Measurements from ENCODE around the gene SPIN1.

Gene SPIN1

DNA sequence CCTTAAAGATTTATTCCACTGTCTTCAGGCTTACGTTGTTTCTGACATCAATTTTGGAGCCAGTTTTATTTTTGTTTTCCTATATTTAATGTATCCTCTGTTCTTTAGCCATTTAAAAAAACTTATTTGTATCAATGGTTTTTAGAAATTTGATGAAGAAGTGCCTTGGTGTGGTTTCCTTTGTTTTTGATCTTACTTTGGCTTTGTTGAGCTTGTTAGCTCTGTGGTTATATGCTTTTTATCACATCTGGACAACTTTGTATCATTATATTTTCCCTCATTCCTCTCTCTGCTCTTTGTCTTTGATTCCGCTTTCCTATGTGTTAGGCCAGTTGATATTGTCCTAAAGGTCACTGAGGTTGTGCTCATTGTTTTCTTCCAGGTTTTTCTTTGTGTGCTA lies 58.5 kb downstream of the SPIN1 start:
- TF ChIP-seq, protein P1, sequence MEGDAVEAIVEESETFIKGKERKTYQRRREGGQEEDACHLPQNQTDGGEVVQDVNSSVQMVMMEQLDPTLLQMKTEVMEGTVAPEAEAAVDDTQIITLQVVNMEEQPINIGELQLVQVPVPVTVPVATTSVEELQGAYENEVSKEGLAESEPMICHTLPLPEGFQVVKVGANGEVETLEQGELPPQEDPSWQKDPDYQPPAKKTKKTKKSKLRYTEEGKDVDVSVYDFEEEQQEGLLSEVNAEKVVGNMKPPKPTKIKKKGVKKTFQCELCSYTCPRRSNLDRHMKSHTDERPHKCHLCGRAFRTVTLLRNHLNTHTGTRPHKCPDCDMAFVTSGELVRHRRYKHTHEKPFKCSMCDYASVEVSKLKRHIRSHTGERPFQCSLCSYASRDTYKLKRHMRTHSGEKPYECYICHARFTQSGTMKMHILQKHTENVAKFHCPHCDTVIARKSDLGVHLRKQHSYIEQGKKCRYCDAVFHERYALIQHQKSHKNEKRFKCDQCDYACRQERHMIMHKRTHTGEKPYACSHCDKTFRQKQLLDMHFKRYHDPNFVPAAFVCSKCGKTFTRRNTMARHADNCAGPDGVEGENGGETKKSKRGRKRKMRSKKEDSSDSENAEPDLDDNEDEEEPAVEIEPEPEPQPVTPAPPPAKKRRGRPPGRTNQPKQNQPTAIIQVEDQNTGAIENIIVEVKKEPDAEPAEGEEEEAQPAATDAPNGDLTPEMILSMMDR (IDR thresholded peaks at IDR 0.05): no peak

DNA sequence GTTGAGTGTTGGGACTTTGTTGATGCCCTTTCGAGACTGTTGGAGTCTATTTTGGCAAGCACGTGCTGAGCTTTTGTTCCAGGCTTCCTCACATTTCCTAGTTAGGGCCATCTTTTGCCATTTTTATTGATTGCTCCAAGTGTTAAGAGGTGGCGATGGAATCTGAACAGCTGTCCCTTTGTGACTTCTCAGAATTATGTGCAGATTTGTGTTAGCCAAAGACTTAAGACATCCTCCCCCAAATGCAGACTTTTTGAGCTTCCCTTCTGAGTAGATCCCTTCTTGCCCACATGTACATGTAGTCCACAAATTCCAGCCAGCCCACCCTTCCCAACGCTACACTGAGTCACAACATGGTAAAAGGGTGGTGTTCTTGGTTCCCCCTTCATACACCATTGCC lies 59.2 kb downstream of the SPIN1 start:
- TF ChIP-seq, protein P1 (IDR thresholded peaks at IDR 0.05): no peak

DNA sequence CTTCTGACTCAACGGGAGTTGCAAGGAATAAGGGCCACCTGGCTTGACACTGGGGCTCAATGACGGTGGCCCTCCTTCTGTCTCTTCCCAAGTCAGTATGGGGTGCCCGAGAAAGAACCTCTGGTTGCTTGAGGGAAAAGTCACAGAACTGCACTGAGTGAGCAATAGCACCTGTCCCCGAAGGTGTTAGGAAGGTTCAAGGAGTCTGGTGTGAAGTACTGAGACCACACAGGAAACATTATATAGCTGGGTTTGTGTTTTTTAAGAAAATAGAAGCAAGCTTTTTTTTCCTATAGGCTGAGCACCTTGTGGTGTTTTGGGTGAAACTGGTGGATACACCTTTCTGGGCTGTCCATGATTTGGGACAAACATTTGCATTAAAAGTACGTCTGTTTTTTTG lies 62.9 kb downstream of the SPIN1 start:
- TF ChIP-seq, protein P1 (IDR thresholded peaks at IDR 0.05): no peak

DNA sequence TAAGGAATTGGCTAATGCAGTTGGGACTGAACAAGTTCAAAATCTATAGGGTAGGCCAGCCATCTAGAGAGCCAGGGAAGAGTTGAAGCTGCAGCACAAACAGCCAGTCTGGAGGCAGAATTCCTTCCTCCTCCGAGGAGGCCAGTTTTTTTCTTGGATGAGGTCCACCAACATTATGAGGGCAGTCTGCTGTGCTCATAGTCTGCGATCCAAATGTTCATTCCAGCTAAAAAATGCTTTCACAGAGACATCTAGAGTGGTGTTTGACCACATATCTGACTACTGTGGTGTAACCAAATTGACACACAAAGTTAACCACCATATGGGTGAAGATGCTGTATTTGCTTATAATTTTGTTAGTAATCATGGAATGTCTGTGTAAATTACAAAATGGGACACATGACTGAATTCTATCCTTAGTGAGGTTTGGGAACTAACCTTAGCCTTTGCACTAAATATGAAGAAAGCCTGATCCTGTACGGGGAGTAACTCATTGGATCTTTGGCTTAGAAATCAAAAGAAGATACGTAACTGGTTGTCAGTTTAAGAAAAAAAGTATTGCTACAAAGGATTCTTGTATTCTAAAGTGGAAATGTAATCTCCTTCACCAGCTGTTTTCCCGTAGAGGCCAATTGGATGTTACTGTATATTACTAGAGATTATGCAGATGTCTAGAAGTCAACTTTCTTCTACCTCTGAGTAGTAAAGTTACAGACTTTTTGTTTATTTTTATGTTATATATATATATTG lies 70.6 kb downstream of the SPIN1 start:
- TF ChIP-seq, protein P1 (IDR thresholded peaks at IDR 0.05): no peak

DNA sequence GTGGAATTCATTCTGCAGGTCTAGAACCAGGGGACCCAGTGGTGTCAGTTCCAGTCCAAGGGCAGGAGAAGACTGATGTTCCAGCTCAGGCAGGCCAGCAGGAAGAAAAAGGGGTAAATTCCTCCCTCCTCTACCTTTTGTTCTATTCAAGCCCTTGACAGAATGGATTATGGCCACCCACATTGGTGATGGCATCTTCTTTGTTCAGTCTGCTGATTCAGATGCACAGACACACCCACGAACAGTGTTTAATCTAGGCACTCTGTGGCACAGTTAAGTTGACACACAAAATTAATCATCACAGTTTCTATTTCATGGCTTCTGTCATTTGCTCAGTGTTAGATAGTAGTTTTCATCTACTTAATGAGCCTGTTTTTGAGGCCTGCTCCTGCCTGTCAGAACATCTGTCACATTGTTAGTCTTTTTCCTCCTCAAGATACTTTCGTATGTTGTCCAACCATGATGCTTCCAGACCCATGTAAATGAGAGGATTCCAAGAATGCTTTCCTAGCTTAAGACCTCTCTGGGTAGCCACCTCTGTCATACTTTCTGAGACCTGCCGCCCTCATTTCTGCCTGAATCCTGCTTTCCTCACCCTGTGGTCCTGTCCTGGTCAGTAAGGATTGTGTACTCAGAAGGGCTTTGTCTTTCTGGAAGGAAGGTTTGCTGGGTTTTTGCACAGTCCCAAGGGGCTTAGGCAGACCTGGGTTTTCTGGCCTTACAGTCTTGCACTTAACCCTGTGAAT lies 72.5 kb downstream of the SPIN1 start:
- TF ChIP-seq, protein P1 (IDR thresholded peaks at IDR 0.05): no peak

DNA sequence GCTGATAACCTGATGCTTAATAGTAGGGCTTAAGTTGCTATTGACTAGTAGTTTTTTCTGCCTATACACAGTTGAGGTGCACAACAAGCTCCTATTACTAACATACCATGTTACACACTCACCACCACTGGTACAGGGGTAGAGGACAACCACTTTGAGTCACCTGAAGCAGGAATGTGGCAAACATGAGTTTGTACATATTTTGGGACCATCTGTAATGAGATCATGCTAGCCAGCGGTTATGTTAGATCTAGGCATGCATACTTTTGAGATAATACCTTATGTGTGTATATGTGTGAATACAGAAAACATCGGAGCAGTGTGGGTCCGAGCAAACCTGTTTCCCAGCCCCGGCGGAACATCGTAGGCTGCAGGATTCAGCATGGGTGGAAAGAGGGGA lies 73.9 kb downstream of the SPIN1 start:
- TF ChIP-seq, protein P1 (IDR thresholded peaks at IDR 0.05): no peak

DNA sequence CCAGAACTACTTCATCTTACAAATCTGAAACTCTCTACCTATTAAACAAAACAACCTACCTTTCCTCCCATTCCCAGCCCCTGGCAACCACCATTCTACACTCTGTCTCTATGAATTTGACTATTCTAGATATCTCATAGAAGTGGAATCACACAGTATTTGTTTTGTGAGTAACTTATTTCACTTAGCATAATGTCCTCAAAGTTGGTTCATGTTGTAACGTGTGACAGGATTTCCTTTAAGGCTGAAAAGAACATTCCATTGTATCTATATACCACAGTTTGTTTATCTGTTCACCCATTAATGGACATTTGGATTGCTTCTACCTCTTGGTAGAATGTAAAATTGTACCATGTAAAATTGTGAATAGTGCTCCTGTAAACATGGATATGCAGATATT lies 76.6 kb downstream of the SPIN1 start:
- TF ChIP-seq, protein P1 (IDR thresholded peaks at IDR 0.05): no peak

Data from LNCAP (cell line).